GM21576 (cell line): Measurements from ENCODE around the gene GRIN2B.

Experiments
- ATAC-seq: cut with Tn5 transposase; IDR thresholded peaks from one replicate; pipeline ENCODE4 v1.9.1; 2021; ENCODE audit warnings: mild to moderate bottlenecking, moderate library complexity; ENCODE audit not compliant: unreplicated experiment

The GRIN2B gene

DNA sequence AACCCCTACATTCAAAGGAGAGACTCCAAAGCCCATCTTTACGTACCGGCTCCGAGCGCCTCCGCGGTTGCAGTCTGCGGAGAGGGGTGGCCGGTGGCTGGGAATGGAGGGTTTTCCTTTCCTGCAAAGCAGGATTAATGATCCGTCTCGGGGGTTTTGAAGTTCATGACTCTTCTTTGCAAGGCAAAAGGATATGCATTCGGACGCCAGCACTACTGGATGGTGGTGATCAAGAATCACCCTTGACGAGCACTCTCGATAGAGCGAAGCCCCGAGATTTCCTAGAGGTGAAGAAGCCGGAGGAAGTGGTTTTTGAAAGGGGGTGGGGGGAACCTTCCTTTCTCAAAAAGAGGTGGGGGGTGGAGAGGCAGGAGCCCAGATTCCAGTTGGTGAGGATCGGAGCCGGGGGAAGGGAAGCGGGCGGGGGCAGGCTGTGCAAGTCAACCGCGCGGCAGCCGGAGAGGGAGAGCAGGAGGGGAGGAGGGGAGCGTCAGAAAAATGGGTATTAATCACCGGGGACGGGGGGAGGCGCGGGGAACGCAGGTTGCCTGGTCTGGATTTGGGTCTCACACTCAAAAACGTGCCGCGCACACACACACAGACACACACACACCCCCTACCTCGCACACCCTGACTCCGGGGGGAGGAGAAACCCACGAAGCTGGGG lies at the start of gene GRIN2B:
GRIN2B (minus strand) TSS at position 307 of the 667 bp plus-strand sequence. CDS start 115,394 bp downstream, outside the sequence.
- ATAC-seq: no peak

DNA sequence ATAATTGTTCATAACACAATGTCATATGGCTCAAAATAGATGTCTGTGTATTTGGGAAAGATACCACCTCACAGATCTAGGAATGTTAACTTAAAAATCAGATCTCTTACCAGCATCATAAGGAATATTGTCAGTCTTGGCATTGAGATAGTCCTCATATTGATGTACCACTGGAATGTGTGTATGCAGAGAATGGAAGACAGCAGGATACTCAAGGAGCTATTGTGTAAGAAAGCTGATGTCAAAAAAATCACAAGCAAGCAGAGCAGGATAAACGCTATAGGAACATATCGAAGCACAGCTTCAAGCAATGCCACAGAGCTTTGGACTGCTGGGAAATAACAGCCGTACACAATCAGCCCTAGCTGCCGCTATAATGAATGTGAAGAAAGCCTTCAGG lies 45.1 kb upstream of the GRIN2B start:
- ATAC-seq: no peak

DNA sequence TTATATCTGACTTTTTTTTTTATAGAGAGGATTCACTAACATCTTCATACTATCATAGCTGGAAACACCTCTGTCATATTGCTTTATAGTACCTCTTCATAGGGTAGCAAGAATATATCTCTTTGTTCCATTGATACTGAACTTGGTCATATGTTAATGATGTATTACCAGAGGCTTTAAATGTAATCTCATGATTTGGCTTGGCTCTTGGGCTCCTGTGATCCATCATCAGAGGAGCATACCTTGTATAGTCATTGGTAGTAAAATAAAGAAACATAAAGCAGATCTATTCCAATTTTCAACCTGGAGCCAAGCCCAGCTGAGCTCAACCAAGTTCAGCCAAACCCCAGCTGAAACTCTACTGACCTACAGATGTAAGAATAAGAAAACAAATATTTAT lies 43.2 kb upstream of the GRIN2B start:
- no peak for ATAC-seq

DNA sequence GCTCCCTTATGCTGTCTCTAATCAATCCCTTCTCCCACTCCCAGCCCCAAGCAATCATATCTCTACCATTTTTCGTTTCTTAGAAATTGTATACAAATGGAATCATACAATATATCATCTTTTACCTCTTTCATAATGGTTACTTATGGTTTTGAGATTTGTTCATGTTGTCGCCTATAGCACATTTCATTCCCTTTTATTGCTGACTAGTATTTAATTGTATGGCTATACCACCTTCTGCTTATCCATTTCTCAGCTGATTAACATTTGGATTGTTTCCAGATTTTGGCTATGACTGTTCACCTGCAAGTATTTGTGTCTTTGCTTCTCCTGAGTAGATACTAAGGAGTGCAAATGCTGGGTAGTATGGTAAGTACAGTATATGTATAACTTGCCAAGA lies 36.7 kb upstream of the GRIN2B start:
- ATAC-seq: no peak

DNA sequence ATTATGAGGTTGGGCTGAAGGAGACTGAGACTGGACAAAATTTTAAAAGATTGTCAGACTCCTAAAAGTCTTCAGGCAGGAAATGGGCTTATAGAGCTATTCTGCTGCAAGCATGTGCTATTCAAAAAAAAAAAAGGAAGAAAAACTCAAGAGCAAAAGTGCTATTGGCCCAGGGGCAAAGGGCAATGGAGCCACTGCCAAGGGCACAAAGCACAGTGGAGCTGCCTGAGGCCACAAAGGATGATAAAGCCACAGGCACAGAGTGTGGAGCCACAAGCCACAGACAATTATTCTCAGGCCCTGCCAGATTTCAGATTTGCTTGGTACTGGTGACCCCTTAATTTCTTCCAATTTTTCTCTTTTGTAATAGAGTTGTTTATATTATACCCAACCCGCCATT lies 29.6 kb upstream of the GRIN2B start:
- no peak for ATAC-seq

DNA sequence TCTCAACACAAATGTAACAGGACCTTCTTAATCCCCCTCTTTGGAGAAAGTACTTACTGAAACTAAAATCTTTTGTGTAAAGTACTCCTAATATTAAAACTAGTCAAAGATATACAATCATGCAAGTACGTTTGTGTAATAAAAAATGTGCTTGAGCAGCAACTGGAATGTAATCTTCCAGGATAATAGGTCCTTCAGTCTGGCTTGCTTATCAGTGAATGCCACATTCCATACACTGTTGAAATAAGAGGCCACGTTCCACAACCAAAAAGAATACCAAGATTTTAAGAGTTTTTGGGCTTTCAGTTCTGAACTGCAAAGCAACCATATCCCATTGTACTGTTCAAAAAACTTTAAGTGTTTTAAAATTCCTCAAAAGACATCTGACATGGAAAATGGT lies 26.2 kb upstream of the GRIN2B start:
- ATAC-seq: no peak

DNA sequence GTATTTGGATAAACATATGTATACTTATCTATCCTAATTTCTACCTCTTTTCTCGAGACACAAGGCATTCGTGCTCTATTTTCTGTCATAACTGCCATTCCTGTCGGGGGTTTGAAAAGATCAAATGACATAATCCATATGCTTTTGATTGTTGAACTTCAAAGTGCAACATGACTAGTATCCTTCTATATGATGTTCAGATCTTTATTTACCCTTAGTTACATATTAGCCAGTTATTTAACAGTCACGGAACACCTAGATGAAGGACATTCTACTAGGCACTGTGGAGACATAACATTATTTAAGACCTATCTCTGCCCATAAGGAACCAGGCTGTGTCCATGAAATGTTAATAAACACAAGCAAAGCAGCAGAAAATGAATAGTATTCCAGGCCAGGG lies 11.2 kb upstream of the GRIN2B start:
- ATAC-seq: no peak

DNA sequence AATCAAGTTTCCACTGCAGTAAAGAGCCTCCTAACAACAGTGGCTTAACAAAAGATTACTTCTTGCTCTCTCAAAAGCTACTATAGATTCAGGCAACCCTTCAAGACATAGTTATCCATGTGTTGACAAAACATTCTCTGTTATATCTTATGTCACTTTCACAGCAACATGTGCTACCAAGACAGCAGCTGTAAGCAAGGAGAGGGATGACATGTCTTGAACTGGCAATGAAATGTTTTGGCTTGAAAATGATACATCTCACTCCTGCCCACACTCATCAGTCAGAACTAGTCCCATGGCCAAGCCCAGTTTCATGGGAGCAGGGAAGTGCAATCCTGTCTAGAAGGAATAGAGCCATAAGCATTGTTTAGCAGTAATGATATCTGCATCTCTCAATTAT lies 10.7 kb upstream of the GRIN2B start:
- no peak for ATAC-seq

DNA sequence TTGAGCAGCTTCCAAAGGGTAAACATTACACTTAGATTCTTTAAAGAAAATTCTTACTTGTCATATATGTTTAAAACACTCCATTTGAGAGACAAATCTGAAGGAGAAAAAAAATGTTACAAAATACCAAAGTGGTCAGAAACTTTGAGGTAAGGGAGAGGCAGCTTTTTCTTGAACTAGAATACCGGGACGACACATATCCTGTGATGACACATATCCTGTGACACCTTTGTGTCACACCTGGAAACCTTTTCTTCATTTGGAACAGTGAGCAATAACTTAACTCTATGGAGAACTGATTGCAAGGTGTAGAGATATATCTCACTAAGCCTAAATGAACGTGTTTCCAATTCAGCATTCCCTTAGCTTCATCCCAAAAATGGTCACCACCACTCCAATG lies 4.6 kb upstream of the GRIN2B start:
- no peak for ATAC-seq

DNA sequence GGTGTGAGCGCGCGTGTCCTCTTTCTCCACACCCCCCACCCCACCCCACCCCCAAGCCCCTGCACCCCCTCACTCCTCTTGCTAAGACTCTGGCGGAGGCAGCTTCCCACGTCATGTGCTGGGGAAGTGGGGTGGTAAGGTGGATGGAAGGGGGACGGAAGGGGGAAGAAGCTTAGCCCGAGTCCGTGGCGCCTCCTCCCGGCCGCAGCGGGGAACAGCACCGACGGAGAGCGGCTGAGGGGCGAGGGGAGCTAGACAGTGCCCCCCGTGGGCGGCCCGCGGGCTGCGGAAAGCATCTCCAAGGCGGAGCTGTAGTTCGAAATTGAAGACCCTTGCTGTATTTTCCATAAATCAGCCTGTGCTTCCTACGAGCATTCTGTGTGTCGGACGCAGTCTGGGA lies 588 bp upstream of the GRIN2B start:
- ATAC-seq: no peak

DNA sequence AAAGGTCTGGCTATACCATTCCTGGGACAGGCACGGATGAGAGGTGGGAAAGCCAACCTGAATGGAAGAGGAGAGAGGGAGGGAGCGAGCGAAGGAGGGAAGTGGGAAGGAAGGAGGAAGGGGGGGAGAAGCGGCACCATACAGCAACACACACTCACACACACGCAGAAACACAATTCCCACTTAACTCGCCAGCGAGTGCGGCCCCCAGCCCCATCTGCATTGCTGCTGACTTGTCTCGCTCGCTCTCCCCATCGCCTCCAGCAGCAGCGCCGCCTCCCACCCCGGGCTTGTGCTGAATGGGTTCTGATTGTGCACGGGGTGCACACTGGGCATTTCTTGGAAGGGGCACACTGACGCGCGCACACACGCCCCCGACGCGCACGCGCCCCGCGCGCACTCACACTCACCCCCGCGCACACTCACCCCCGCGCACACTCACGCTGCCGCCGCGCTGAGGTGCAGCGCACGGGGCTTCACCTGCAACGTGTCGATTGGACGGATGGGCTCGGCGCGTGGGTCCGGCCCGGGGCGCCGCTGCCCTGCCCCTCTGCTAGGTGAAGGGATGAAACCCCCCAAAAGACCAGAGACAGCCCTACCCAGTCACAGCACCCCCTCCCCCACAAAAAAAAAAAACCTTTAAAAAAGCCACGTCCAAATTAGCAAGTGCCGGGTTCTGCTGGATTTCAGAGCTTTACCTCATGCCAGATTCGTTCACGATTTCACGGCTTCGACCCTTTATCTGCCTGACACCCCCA lies 685 bp downstream of the GRIN2B start:
- no peak for ATAC-seq

DNA sequence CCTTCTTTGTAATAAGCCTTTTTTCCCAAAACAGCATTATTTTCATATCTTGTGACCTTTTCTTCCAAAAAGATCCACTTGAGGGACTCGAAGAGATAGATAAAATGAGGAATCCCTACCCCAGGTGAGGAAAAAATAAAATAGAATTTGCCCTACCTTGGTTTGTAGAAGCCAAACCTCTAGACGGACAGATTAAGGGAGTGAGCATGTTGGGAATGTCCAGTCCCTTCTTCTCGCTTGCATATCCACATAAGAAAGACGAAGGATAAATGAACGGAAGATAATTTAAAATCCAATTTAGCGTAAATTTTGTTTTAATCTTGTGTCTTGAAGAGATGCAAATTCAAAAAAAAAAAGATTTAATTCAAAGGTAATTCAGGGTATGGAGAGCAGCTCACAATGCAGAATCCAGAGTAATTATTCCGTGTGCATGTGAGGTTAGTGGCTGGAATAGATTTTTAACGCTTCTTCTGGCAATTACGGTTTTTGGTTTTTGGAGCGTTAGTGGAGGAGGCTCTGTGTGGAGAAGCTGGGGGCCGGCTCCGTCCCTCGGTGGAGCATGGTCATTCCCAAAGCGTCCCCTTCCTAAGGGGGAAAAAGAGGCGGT lies 1.5 kb downstream of the GRIN2B start:
- no peak for ATAC-seq

DNA sequence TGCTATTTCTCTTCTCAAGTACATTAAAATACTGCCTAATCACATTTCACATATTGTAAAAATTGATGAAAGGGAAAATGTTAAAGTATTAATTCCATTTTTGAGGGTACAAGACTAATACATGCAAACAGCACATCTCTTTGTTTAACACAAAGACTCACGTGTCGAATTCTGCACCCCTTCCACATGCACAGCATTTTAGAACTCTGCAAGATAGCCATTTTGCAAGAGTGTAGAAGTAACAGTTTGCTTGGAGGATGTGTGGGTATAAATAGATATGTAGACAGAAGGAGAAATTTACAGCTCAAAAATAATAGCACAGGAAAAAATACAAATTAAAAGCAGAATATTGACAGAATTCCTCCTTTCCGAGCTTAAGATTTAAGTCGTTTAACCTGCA lies 2.5 kb downstream of the GRIN2B start:
- ATAC-seq: no peak

DNA sequence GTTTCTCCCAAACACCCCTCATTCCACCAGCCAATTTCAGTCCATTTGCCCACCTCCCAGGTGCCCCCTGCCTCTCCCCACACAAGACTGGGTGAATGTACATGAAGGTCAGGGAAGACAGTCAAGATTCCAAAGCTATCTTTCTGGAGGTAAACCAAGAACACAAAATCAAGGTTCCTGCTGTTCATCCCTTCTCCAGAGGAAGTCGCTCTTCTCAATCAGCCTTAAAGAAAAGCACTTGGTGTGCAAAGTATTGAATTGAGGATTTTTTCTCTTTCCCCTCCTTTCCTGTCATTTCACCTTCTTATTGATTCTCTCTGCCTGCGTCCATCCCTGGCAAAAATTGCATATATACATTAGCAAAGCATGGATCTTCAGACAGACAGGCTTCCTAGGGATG lies 4.5 kb downstream of the GRIN2B start:
- no peak for ATAC-seq

DNA sequence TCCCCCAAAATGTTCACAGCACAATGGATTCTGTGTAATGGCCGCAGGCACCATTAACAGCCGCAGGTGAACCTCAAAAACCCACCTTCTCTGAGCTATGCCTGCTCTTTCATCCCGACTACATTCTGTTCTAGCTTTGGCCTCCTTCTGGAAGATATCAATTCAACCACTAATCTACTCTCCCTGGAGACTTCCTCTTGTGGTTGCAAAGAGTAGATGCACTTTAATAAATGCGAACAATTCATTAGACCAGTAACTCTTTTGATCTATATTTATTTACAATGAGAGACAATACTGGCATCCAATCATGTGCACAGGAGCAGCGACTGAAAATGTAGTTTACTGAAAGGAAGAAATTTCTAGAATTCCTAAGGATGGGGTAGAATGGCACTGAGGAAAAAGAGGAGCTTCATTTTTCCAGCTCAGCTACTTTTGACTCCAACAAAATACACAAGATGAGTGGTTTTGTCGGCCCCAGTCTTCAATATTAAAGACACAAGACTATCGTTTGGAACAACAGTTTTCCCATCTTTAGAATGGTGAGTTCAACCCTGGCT lies 5.3 kb downstream of the GRIN2B start:
- ATAC-seq: no peak

DNA sequence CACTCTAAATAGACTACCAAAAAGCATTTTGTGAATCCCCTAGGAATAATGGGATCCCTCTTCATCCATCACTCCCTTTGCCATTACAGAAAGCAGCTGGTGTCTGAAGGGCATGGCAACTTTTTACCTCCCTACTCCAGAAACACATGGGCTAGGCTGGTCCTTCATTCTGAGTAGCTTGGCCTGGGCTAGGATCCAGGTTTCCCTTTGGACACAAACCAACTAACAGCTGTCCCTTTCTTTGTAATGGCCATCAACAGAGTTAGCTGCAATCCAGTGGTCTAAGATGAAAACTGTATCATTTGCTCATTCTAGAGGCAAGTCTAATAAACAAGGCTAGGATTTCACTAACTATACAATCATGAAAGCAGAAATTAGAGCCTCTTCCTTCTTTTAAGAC lies 7.4 kb downstream of the GRIN2B start:
- ATAC-seq: no peak

DNA sequence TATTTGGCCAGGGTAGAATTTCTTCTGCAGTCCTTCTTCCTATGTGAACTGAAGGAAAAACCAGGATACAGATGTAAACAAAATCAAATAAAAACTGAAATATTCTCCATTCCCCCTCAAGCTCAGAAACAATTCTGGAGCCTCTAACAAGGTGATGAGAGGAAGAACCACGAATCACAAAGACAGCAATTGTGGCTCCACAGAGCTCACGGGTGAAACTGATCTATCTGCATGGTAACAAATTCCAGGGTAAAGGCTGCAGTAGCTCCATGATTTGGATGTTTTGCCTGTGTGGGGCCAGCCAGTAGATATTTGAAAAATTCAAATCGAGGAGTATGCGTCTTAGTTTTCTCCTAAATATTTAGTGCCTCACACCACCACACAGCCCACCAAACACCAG lies 10.6 kb downstream of the GRIN2B start:
- no peak for ATAC-seq

DNA sequence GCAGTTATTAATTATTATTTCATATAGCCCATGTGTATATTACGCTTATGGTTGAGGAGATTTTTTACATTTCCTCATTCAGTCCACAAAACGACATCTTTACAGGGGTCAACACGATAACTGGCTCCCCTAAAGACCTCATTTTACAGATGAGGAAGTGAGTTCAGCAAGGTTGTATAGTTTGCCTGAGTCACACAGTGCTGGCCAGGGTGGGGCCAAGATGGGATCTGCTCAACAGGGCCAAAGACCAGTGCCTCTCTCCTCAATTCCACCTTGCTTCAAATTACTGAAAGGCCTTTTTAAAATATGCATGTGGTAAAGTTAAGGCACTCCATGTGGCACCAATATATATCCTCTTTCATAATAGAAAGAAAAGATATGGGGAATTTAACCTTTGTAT lies 13.1 kb downstream of the GRIN2B start:
- ATAC-seq: no peak

DNA sequence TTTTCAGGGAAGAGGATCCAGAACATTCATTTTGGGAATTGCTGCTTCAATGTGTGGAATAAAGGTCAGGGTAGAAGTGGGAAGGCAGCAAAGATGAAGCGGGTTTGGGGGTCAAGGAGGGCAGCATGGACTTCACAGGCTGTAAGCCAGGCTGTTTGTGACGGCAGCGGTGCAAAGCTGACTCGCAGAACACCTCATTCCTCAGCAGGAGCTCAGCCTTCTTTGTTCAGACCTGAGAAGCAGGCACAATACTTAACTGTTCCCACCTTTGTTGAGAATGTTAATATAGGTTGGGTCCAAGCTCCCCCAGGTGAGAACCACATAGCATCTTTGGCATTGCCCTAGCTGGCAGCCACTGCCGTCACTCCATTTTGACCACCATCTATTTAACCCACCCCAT lies 16.7 kb downstream of the GRIN2B start:
- ATAC-seq: no peak

DNA sequence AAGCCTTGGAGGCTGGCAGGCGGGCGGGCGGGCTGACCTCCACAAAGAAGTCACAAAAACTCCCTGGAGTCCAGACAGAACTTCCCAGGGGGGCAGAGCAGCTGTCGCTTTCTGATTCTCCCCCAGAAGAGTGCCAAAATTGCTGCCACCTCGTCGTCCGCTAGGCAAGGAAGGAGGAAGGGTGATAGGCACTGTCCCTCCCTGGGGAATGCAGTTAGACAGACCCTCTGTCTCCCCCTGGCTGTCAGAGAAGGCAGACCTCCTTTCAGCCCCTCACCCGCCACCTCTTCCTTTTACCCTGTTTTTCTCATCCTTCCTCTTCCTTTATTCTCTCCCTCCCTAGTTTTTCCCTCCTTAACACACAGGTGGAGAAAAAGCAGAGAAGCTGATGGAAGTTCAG lies 18.7 kb downstream of the GRIN2B start:
- no peak for ATAC-seq

DNA sequence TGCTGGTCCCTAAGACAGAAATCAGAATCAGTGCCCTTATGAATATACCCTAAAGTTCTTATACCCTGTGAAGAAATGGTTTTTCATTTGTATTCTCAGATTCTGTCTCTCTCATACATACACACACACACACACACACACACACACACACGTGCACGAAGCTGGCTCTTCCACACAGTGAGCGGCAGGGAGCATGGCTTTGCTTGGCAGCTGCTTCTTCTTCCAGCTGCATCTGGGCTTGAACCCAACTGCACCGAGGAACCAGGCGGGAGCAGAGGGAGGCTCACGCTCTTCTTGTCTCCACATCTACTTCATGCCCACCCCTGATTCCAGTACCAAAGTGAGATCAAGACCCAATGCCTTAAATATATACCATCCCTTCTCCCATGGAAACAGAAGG lies 19.4 kb downstream of the GRIN2B start:
- ATAC-seq: no peak

DNA sequence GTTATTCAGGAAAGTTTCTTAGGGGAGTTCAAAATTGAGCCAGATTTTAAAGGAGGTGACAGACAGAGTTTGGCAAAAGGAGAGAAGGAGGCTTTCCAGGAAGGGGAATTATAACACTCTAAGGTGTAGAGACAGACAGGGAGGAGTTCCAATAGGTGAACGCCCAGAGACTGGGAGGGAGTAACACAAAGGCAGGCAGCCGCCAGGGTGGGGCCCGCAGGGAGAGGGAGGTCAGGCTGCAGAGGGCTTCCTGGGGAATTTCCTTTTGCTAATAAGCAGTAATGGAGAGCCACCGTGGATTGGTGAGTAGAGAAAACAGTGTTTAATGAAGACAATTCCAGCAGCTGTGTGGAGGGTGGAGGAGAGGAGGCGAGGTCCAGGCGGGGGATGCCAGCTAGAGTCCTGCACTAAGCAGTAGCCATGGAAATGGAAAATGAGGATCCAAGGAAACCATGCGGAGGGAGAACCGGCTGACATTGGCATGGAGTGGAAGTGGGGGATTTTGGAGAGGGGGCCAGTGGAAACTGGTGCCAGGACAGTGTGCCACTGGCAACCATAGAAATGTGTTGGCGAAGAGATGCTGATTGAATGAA lies 22.2 kb downstream of the GRIN2B start:
- ATAC-seq: no peak
